DND-41 (cell line): Measurements from ENCODE around the gene SLAMF9.

Source experiments
- CTCF ChIP-seq: IDR thresholded peaks from 2 replicates; pipeline ENCODE4 v1.5.1; 2012; ENCODE audit warnings: borderline replicate concordance, low read length, moderate library complexity, mild to moderate bottlenecking; ENCODE audit not compliant: poor library complexity, severe bottlenecking; ENCODE audit errors: extremely low read depth
- EZH2 ChIP-seq: IDR thresholded peaks from 3 replicates; pipeline ENCODE4 v1.6.1; 2012; ENCODE audit warnings: borderline replicate concordance, low read depth, mild to moderate bottlenecking, moderate library complexity, low read length, inconsistent platforms; ENCODE audit not compliant: severe bottlenecking

DNA sequence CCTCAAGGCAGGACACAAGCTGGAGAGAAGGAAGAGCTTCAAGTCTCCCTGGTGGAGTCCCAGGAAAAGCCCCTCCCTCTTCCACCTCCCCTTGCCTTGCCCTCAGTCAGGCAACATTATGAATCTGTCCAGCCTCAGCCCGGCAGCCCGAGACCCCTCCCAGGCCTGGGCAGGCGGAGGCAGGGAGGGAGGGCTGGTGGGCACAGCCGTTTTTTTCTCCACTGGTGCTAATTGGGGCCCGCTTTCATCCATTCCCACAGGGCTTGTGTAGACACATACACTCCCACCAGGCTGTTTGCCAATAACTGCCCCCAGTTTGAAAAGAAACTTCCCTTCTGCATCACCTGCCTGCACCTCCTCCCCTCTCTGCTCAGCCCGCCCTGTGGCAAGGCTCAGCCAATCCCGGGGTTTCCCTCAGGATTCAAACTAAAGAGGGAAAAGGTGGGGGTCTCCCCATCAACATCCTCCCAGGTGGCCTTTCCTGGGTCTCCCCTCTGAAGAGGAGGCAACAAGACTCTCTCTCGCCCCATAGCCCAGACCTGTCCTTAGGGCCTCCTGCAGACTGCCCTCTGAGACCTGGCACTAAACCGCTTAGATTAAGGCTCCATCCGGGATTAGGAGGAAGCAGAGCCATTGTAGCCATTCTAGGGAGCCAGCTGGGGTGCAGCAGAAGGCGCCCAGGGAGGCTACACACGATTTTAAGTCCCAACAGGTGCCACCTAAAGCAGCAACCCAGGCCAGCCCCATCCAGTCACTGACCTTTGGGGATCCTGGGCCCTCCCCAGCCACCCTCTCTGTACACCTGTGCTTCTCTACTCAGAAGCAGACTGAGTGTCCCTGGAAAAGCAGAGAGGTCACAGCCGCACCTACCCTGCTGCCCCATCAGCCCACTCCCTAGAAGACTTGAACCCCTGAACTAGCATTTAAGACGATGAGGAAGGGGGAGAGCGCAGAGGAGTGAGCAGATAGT, 12.2 kb downstream of the SLAMF9 start:
- TF ChIP-seq CTCF = no peak
- TF ChIP-seq EZH2 = no peak
